ENCODE data around the gene PIK3R4. TPM values are rescaled to one million over a fixed set of nuclear protein-coding genes. Genes with fewer than 3 reads are reported as not detected.

Gene PIK3R4
- total RNA-seq, 1 donor from 2014 or later = 26.6 TPM

DNA sequence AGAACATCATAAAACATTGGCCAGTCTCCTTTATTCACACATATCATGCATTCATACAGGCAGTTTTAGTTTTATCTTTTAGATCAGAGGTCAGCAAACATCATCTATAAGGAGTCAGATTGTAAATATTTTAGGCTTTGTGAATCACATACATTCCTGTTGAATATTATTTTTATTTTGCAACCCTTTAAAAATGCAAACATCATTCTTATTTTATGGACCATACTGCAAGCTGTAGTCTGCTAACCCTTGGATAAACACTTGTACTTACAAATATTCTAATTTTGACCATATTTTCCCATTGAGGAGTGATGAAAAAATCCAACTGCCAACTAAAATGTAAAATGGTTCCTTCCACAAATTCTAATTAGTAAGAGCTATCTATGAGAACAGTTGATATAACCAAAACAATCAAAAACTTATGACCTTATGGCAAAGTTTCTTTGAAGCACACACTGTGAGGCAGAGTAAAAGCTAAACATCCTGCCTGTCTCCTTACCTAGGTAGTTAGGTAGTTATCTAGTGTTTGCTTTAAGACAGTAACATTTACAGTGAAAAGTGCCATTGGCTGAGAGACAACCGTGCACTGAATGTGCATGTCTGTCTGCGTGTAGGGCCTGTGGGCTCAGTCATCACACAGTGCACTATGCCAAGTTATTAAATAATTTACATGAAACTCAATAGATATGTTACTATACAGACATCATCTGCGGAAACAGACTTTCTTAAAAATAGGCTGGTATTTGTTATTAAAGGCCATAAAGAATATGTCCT, 57.7 kb downstream of the PIK3R4 start:
- H3K4me1 Mint-ChIP-seq = no peaks in the 10 kb centered on the region
- H3K9me3 Mint-ChIP-seq = no peaks in the 10 kb centered on the region
- TF ChIP-seq CTCF (IDR thresholded peaks at IDR 0.05; ENCODE audit: unreplicated experiment) = no peak
- H3K27ac Mint-ChIP-seq = no peak overlapping the region
- no peaks in the 10 kb centered on the region for H3K27me3 Mint-ChIP-seq (ENCODE audit: low read depth)
- no peak for DNase-seq (ENCODE audit: low spot score in 2 of 2, unreplicated experiment in 2 of 2)
- no peak overlapping the region for H3K4me3 Mint-ChIP-seq
- H3K36me3 Mint-ChIP-seq = peaks cover 16% of the 10 kb centered on the region

GRCh38 chr3:130688015-130688688, 58.5 kb downstream of the PIK3R4 start:
- H3K27me3 Mint-ChIP-seq (ENCODE audit: low read depth) = no peaks in the 10 kb centered on the region
- H3K27ac Mint-ChIP-seq = no peak overlapping the region
- no peaks in the 10 kb centered on the region for H3K4me1 Mint-ChIP-seq
- no peak for TF ChIP-seq CTCF (IDR thresholded peaks at IDR 0.05; ENCODE audit: unreplicated experiment)
- peaks cover 20% of the 10 kb centered on the region for H3K36me3 Mint-ChIP-seq
- no peak for DNase-seq (ENCODE audit: low spot score in 2 of 2, unreplicated experiment in 2 of 2)
- H3K4me3 Mint-ChIP-seq = no peak overlapping the region
- H3K9me3 Mint-ChIP-seq = no peaks in the 10 kb centered on the region

DNA sequence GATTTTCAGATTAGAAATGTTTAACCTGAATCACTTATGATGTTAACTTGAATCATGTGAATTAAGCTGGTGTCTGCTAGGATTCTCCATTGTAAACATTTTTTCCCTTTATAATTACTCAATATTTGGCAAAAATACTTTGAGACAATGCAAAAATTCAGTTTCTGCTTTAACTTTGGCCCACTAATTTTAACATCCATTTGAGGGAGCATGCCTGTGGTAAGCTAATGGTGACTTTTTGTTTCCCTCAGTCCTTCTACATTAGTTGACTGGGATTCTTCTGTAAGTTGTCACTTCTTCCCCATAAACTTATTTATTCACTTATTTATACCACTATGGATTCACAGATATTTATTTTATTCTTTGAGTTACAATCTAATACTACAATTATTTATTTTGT, 59.3 kb downstream of the PIK3R4 start:
- Mint-ChIP-seq H3K27me3 (ENCODE audit: low read depth) (no peaks in the 10 kb centered on the region), H3K4me1 (no peaks in the 10 kb centered on the region), H3K27ac (no peak overlapping the region), H3K36me3 (peaks cover 25% of the 10 kb centered on the region), H3K4me3 (no peak overlapping the region), H3K9me3 (no peaks in the 10 kb centered on the region)
- no peak for TF ChIP-seq CTCF (IDR thresholded peaks at IDR 0.05; ENCODE audit: unreplicated experiment)
- no peak for DNase-seq (ENCODE audit: low spot score in 2 of 2, unreplicated experiment in 2 of 2)

- Mint-ChIP-seq H3K4me1 (no peaks in the 10 kb centered on the region), H3K9me3 (no peaks in the 10 kb centered on the region), H3K4me3 (no peak overlapping the region), H3K27ac (no peak overlapping the region), H3K27me3 (ENCODE audit: low read depth) (no peaks in the 10 kb centered on the region), H3K36me3 (peaks cover 23% of the 10 kb centered on the region)
- TF ChIP-seq CTCF (IDR thresholded peaks at IDR 0.05; ENCODE audit: unreplicated experiment) = no peak
- DNase-seq (ENCODE audit: low spot score in 2 of 2, unreplicated experiment in 2 of 2) = no peak
Observed at GRCh38 chr3:130686833-130687232, 59.8 kb downstream of the PIK3R4 start.

- no peaks in the 10 kb centered on the region for H3K9me3 Mint-ChIP-seq
Observed at GRCh38 chr3:130682131-130682530, 64.5 kb downstream of the PIK3R4 start.

More at GRCh38 chr3:130682131-130682530, 64.5 kb downstream of the PIK3R4 start:
- peaks cover 12% of the 10 kb centered on the region for H3K4me1 Mint-ChIP-seq
- H3K4me3 Mint-ChIP-seq = no peak overlapping the region
- H3K27ac Mint-ChIP-seq = no peak overlapping the region
- no peak for DNase-seq (ENCODE audit: low spot score in 2 of 2, unreplicated experiment in 2 of 2)
- no peaks in the 10 kb centered on the region for H3K27me3 Mint-ChIP-seq (ENCODE audit: low read depth)
- H3K36me3 Mint-ChIP-seq = peaks cover 23% of the 10 kb centered on the region
- TF ChIP-seq CTCF (IDR thresholded peaks at IDR 0.05; ENCODE audit: unreplicated experiment) = no peak
